Mucosa of rectum (tissue), 2 donors: ENCODE data around the gene CLP1.

ENCODE experiments used
- H3K27ac ChIP-seq, 2 donors: one replicate each; pipeline ENCODE4 v1.7.0; 2013; ENCODE audit warnings: inconsistent platforms in 2 of 2, low read depth in 2 of 2, low read length in 2 of 2
- H3K27me3 ChIP-seq, 2 donors: one replicate each; pipeline ENCODE4 v1.7.0; 2013; ENCODE audit warnings: low read length in 2 of 2; ENCODE audit not compliant: control insufficient read depth in 2 of 2, insufficient read depth in 2 of 2
- H3K36me3 ChIP-seq, 2 donors: one replicate each; pipeline ENCODE4 v1.7.0; 2013; ENCODE audit warnings: low read length in 2 of 2; ENCODE audit not compliant: control insufficient read depth in 2 of 2, insufficient read depth in 2 of 2
- H3K4me1 ChIP-seq, 2 donors: one replicate each; pipeline ENCODE4 v1.7.0; 2013; ENCODE audit warnings: low read length in 2 of 2, mild to moderate bottlenecking in 1 of 2; ENCODE audit not compliant: control insufficient read depth in 2 of 2, insufficient read depth in 2 of 2
- H3K4me3 ChIP-seq, 2 donors: one replicate each; pipeline ENCODE4 v1.7.0; 2013; ENCODE audit warnings: low read length in 2 of 2
- H3K9ac ChIP-seq, 2 donors: one replicate each; pipeline ENCODE4 v1.7.0; 2013; ENCODE audit warnings: low read length in 2 of 2, low read depth in 1 of 2, mild to moderate bottlenecking in 1 of 2
- H3K9me3 ChIP-seq, 2 donors: one replicate each; pipeline ENCODE4 v1.7.0; 2013; ENCODE audit warnings: low read length in 2 of 2; ENCODE audit not compliant: control insufficient read depth in 2 of 2
- donor health status: healthy.
- donor health status: Normal muscosa, but diverticular disease.

The CLP1 gene

DNA sequence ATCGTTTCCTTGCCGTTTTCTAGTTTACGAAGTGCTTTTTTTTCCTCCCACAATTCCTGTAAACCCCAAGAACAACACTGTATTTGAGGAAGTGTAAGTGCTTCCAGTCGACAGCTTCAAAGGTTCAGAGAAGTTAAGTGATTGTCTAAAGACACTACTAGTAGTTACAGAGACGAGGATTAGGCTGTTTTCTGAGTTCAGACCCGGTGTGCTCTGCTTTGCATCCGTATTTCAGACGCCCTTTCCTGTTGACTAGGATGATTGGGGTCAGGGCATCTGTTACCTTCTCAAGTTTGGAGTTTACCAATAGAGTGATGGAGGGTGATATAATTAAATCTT is 430 bp downstream of the CLP1 start:
- no peaks in the 10 kb centered on the region for H3K27me3 ChIP-seq
- peak overlapping the region; percentile 67 to 84 for H3K9ac ChIP-seq
- H3K9me3 ChIP-seq, result no peaks in the 10 kb centered on the region
- H3K36me3 ChIP-seq, result peaks cover 25 to 30% of the 10 kb centered on the region in 2 donors
- H3K4me1 ChIP-seq, result peaks cover 12 to 14% of the 10 kb centered on the region in 2 donors
- H3K4me3 ChIP-seq, result peak overlapping the region; percentile 94 to 99
- H3K27ac ChIP-seq, result peak overlapping the region; percentile 20 to 68

DNA sequence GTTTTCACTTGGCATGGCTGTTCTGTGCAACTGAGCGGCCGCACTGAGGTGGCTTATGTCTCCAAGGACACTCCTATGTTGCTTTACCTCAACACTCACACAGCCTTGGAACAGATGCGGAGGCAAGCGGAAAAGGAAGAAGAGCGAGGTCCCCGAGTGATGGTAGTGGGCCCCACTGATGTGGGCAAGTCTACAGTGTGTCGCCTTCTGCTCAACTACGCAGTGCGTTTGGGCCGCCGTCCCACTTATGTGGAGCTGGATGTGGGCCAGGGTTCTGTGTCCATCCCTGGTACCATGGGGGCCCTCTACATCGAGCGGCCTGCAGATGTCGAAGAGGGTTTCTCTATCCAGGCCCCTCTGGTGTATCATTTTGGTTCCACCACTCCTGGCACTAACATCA is 2.1 kb downstream of the CLP1 start:
- Histone ChIP-seq H3K9me3 (no peaks in the 10 kb centered on the region), H3K9ac (no peak overlapping the region), H3K36me3 (peaks cover 25 to 30% of the 10 kb centered on the region in 2 donors), H3K27ac (no peak overlapping the region), H3K27me3 (no peaks in the 10 kb centered on the region), H3K4me3 (no peak overlapping the region), H3K4me1 (peaks cover 12 to 14% of the 10 kb centered on the region in 2 donors)

DNA sequence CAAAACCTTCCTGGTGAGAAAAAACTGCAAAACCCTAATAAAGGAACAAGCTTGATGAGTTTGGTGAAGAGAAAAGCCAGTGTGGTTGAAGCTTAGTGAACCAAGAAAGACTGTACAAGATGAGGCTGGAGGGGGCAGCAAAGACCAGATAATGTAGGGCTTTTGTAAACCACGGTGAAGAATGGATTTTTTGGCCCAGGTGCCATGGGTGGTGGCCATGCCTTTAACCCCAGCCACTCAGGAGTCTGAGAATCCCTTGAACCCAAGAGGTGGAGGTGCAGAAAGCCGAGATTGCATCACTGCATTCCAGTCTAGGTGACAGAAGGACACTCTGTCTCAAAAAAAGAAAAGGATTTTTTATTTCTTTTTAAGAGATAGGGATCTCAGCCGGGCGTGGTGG is 5.3 kb downstream of the CLP1 start:
- Histone ChIP-seq H3K9me3 (no peaks in the 10 kb centered on the region), H3K27ac (no peak overlapping the region), H3K4me1 (peaks cover 8 to 11% of the 10 kb centered on the region in 2 donors), H3K9ac (no peak overlapping the region), H3K36me3 (peaks cover 25 to 30% of the 10 kb centered on the region in 2 donors), H3K4me3 (no peak overlapping the region), H3K27me3 (no peaks in the 10 kb centered on the region)

DNA sequence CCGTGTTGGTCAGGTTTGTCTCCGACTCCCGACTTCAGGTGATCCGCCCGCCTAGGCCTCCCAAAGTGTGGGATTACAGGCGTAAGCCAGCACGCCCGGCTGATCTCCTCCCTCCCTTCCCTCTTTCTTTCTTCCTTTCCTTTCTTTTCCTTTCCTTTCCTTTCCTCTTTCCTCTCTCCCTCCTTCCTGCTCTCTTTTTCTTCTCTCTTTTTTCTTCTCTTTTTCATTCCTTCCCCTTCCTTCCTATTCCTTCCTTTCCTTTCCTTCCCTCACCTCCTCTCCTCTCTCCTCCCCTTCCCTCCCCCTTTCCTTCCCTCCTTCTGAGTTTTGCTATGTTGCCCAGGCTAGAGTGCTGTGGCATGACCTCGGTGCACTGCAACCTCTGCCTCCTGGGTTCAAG is 6.4 kb downstream of the CLP1 start:
- peaks cover 25 to 30% of the 10 kb centered on the region in 2 donors for H3K36me3 ChIP-seq
- H3K27me3 ChIP-seq, result no peaks in the 10 kb centered on the region
- H3K4me3 ChIP-seq, result no peak overlapping the region
- H3K9ac ChIP-seq, result no peak overlapping the region
- no peak overlapping the region for H3K27ac ChIP-seq
- H3K9me3 ChIP-seq, result no peaks in the 10 kb centered on the region
- H3K4me1 ChIP-seq, result peaks cover 6 to 7% of the 10 kb centered on the region in 2 donors

DNA sequence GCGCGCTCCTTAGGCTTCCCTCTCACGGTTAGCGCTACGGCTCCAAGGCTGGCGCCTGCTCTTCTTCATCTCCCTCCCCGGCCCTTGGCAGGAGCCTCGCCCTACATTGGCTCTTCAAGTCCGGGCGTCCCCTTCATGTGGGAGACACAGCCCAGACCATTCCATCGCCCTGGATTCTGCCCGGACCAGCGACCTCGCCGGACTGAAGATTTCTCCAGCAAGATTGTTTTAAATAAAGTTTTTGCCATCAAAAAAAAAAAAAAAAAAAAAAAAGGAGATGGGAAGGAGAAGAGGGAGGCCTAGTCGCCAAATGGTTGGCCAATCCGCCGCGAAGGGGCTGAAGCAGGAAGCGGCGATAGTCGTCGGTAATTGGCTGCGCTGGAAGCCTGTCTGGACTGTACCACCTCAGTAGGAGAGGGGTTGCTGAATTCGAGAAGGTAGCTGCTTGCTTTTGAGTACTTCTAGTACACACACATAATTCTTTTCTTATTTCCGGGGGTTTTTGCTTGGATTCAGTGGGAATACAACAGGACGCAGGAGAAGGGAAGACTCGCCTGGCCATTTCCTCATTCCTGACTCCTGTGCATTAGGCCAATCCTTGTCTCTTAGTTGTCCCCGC is 9.7 kb downstream of the CLP1 start:
- Histone ChIP-seq H3K9ac (peak overlapping the region; percentile 98 to 99), H3K4me1 (peaks cover 14 to 21% of the 10 kb centered on the region in 2 donors), H3K27ac (peak overlapping the region; percentile 99), H3K27me3 (no peaks in the 10 kb centered on the region), H3K36me3 (peaks cover 12 to 16% of the 10 kb centered on the region in 2 donors), H3K4me3 (peak overlapping the region; percentile 85 to 99), H3K9me3 (no peaks in the 10 kb centered on the region)

DNA sequence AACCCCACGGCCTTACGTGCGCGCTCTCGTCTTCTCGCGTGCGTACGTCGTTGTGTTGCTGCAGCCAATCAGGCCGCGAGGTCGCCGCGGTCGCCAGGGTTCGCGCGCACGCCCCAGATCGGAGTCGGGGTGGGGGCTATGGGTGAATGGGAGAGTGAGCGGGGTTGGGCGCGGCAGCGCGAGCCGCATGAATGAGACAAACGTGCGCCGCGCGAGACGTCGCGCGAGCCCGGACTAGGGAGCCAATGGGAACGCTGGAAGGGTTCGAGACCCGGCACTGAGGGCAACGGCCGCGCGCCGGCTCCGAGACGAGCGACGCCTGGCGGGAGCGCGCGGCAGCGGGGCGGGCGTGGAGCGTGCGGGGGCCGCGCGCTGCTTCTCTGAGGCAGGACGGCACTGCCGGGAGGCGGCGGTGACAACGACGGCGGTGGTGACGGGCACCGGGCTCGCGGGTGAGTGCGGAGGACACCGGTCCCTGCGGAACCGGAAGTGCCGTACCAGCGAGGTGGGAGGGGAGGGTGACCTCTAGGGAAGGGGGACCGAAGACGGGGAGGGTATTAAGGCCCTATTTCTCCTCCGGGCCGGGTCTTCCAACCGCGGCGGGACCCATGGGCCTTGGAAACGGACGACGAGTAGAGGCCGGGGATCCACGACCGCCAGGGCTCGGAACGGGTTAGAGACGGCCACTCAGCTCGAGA is 10.3 kb downstream of the CLP1 start, which contains the start of gene ZDHHC5:
Gene ZDHHC5, plus strand, starts transcription at position 379 of the 698 bp plus-strand sequence. CDS start 4,977 bp downstream, outside the sequence.
- Histone ChIP-seq H3K36me3 (peaks cover 13 to 19% of the 10 kb centered on the region in 2 donors), H3K27ac (peak within 1 kb of the TSS; percentile 99), H3K9ac (peak within 1 kb of the TSS; percentile 98 to 99), H3K27me3 (no peaks in the 10 kb centered on the region), H3K9me3 (no peaks in the 10 kb centered on the region), H3K4me1 (peaks cover 14 to 21% of the 10 kb centered on the region in 2 donors), H3K4me3 (peak within 1 kb of the TSS; percentile 85 to 99)

DNA sequence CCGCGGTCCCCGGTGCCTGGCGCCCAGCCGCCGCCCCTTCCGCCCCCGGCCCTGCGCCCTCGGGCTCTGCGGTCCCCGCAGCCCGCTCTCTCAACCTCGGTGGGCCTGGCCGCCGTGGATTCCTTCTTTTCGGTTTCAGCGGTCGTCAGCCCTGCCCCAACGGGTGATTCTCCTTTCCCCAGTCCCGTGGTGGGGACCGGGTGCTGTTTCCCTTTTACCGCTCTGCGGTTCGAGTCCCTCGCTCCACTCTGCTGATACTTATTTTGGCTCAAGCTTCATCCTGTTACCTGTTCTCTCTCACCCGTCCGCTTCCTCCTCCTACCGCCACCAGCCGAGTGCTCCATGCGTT is 10.8 kb downstream of the CLP1 start:
- Histone ChIP-seq H3K4me3 (peak overlapping the region; percentile 85 to 99), H3K9ac (peak overlapping the region; percentile 98 to 99), H3K4me1 (peaks cover 14 to 21% of the 10 kb centered on the region in 2 donors), H3K27me3 (no peaks in the 10 kb centered on the region), H3K27ac (peak overlapping the region; percentile 99), H3K36me3 (peaks cover 13 to 24% of the 10 kb centered on the region in 2 donors), H3K9me3 (no peaks in the 10 kb centered on the region)

DNA sequence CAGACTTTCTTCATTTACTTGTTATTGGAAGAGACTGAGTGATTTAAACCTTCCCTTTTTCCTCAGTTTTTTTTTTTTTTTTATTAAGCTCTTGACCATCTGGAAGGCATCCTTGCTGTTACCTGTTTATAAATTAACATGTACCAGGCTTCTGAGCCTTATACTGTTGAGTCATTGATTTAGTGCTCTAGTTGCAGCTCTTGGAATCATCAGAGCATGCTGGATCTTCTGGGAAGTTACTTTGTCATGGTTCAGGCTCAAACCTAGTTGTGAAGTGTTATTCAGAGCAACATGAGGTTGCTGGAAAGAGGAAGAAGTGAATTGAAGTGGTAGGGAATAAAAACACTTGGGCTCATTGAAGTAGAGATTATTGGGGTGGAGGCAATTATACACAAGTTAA is 16.7 kb downstream of the CLP1 start:
- no peak overlapping the region for H3K4me3 ChIP-seq
- H3K27ac ChIP-seq, result no peak overlapping the region
- H3K36me3 ChIP-seq, result peaks cover 42 to 55% of the 10 kb centered on the region in 2 donors
- no peak overlapping the region for H3K9ac ChIP-seq
- H3K9me3 ChIP-seq, result no peaks in the 10 kb centered on the region
- H3K27me3 ChIP-seq, result no peaks in the 10 kb centered on the region
- H3K4me1 ChIP-seq, result peaks cover 4 to 13% of the 10 kb centered on the region in 2 donors

DNA sequence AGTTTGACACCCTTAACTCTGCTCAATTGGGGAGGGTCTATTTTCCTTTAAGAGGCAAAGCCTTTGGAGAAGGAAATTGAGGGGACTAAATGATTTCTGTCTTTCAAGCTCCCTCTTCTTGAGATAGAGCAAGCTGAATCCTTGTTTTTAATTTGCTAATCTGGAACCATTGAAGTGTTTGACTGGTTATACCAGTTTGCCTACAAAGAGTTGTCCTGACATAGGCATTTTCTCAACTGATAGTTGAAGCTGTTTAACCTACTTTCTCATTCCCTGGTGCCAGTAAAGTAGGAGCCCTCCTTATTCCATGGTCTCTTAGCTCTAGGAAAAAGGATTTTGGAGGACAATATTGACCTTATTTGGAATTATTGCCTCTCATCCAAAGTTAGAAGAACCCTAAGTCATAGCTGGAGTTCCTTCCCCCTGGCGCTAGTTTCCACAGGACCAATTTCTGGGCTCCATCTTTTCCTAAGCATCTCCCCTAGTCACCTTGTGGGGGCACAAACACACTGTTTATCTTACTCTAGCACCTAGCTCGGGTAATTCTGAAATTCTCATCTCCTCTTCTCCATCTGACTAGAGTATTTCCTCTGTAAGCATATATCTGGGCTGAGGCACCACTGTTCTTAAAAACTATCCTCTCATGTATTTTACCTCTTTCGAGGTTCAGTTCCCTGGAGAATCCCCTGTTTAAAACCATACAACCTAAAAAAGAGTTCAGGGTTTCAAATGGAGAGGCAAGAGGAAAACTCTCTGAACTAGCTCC is 17.8 kb downstream of the CLP1 start:
- Histone ChIP-seq H3K27ac (no peak overlapping the region), H3K4me1 (peaks cover 2 to 3% of the 10 kb centered on the region in 2 donors), H3K36me3 (peaks cover 45 to 62% of the 10 kb centered on the region in 2 donors), H3K9ac (no peak overlapping the region), H3K9me3 (no peaks in the 10 kb centered on the region), H3K4me3 (no peak overlapping the region), H3K27me3 (no peaks in the 10 kb centered on the region)

DNA sequence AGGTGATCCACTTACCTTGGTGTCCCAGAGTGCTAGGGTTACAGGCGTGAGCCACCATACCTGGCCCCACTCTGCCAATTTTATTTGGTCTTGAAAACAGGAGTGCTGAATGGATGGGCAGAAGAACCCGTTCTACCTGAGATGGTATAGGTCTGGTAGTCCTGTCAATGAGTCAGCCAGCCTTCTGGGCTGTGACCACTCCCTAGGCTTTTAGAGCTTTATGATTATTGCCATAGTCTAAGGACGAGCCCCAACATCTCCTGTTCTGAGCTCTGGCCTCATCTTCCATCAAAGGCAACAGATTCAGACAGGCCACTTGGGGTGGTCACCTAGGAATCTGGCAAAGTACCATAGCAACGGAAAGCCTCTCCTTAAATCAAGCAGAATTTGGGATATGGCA is 21.8 kb downstream of the CLP1 start:
- H3K36me3 ChIP-seq, result peaks cover 50 to 57% of the 10 kb centered on the region in 2 donors
- H3K4me1 ChIP-seq, result peaks cover 0 to 3% of the 10 kb centered on the region in 2 donors
- no peak overlapping the region for H3K4me3 ChIP-seq
- no peak overlapping the region for H3K9ac ChIP-seq
- H3K27ac ChIP-seq, result no peak overlapping the region
- H3K9me3 ChIP-seq, result no peaks in the 10 kb centered on the region
- H3K27me3 ChIP-seq, result no peaks in the 10 kb centered on the region
